Stimulated activated CD4-positive, alpha-beta T cell treated with anti-CD3 and anti-CD28 coated beads, TNF-alpha, amount 100 ng/mL, for 4 hours (primary cell): Measurements from ENCODE around the gene KIF16B.
"Not testable (repeated sequence)": the region's sequence is repeated elsewhere in the genome, so short reads cannot be mapped to it uniquely, and the experiment has no call there.

ENCODE experiments used
- DNase-seq, 3 experiments: peaks; one replicate each; pipeline ENCODE4 v3.0.0-alpha.2; 2020; ENCODE audit warnings: low read depth in 3 of 3

KIF16B gene

GRCh38 chr20:16522651-16523050 is 50.6 kb downstream of the KIF16B start:
- DNase-seq = not testable (repeated sequence)

GRCh38 chr20:16520154-16520553 is 53.1 kb downstream of the KIF16B start:
- DNase-seq = no peak

GRCh38 chr20:16519673-16520072 is 53.6 kb downstream of the KIF16B start:
- DNase-seq = not testable (repeated sequence)

GRCh38 chr20:16518784-16519084 is 54.5 kb downstream of the KIF16B start:
- no peak for DNase-seq

- no peak for DNase-seq
These were observed 55.1 kb downstream of the KIF16B start for GRCh38 chr20:16517946-16518783.

GRCh38 chr20:16516794-16517193 is 56.5 kb downstream of the KIF16B start:
- DNase-seq = no peak

GRCh38 chr20:16515046-16515445 is 58.2 kb downstream of the KIF16B start:
- DNase-seq = no peak

GRCh38 chr20:16514140-16514539 is 59.1 kb downstream of the KIF16B start:
- DNase-seq = no peak

- DNase-seq = no peak
These were observed 67.4 kb downstream of the KIF16B start for GRCh38 chr20:16505894-16506293.

- DNase-seq = no peak
These were observed 71.9 kb downstream of the KIF16B start for GRCh38 chr20:16501301-16501700.

GRCh38 chr20:16500197-16500596 is 73.1 kb downstream of the KIF16B start:
- DNase-seq = no peak

- DNase-seq = no peak
These were observed 74.6 kb downstream of the KIF16B start for GRCh38 chr20:16498526-16499253.

GRCh38 chr20:16497896-16498295 is 75.4 kb downstream of the KIF16B start:
- DNase-seq = no peak

GRCh38 chr20:16493486-16493885 is 79.8 kb downstream of the KIF16B start:
- no peak for DNase-seq

GRCh38 chr20:16491294-16491905 is 81.8 kb downstream of the KIF16B start:
- DNase-seq = no peak

- DNase-seq = no peak
These were observed 82.6 kb downstream of the KIF16B start for GRCh38 chr20:16490696-16491095.

- DNase-seq = no peak
These were observed 84.6 kb downstream of the KIF16B start for GRCh38 chr20:16488616-16489015.

GRCh38 chr20:16488086-16488485 is 85.2 kb downstream of the KIF16B start:
- DNase-seq = no peak

GRCh38 chr20:16486532-16486931 is 86.7 kb downstream of the KIF16B start:
- no peak for DNase-seq

GRCh38 chr20:16485401-16485800 is 87.8 kb downstream of the KIF16B start:
- DNase-seq = no peak

GRCh38 chr20:16483024-16483423 is 90.2 kb downstream of the KIF16B start:
- no peak for DNase-seq

GRCh38 chr20:16481977-16482376 is 91.3 kb downstream of the KIF16B start:
- DNase-seq = no peak

- no peak for DNase-seq
These were observed 93.6 kb downstream of the KIF16B start for GRCh38 chr20:16479666-16480065.
